Esophagus squamous epithelium (tissue), 4 donors: ENCODE measurements around the gene PREP.

Experiments
- POLR2A ChIP-seq, 4 donors: fragments of 450-650 bp; IDR thresholded peaks; one replicate each; pipeline ENCODE4 v1.6.1; 2017; ENCODE audit warnings: antibody characterized with exemption in 4 of 4, mild to moderate bottlenecking in 4 of 4, moderate library complexity in 3 of 4
- TF ChIP-seq, protein P1 (sequence below), 6 experiments: fragments of 450-650 bp in 4 of 6; fragments of 200-600 bp in 2 of 6; sonication (generic) in 2 of 6; IDR thresholded peaks; one replicate each; pipeline ENCODE4 v1.5.1; 2016 to 2019; ENCODE audit warnings: antibody characterized with exemption in 6 of 6, mild to moderate bottlenecking in 4 of 6, moderate library complexity in 4 of 6

DNA sequence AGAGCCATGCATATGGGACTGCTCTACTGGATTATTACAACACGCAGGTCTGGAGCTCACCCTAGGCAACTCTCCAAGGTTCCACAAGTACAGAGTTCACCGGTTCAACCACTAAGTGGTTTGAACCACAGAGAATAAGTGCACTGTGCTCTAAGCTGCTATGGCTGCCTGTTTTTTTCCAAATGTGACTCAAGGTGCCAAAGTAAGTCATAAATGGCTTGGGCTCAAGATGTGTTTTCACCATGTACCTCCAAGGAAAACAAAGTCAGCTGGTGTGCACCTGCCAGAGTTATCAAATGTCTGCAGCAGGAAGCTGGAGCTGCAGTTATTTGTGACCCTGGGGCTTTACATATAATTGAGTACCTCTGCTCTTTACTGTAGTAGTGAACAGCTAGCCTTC lies 76.7 kb downstream of the PREP start:
- TF ChIP-seq, protein P1, sequence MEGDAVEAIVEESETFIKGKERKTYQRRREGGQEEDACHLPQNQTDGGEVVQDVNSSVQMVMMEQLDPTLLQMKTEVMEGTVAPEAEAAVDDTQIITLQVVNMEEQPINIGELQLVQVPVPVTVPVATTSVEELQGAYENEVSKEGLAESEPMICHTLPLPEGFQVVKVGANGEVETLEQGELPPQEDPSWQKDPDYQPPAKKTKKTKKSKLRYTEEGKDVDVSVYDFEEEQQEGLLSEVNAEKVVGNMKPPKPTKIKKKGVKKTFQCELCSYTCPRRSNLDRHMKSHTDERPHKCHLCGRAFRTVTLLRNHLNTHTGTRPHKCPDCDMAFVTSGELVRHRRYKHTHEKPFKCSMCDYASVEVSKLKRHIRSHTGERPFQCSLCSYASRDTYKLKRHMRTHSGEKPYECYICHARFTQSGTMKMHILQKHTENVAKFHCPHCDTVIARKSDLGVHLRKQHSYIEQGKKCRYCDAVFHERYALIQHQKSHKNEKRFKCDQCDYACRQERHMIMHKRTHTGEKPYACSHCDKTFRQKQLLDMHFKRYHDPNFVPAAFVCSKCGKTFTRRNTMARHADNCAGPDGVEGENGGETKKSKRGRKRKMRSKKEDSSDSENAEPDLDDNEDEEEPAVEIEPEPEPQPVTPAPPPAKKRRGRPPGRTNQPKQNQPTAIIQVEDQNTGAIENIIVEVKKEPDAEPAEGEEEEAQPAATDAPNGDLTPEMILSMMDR (IDR thresholded peaks at IDR 0.05), result no peak
- TF ChIP-seq POLR2A (IDR thresholded peaks at IDR 0.05), result no peak
